Embryonic facial prominence (tissue), 1 donor: ENCODE results near the gene ABCC5.

Experiments
- DNase-seq: peaks from one replicate; pipeline ENCODE4 v3.0.0-alpha.2; 2016; ENCODE audit errors: extremely low spot score

The ABCC5 gene

GRCh38 chr3:183975981-183976662 lies 41.6 kb downstream of the ABCC5 start:
- DNase-seq: no peak

- no peak for DNase-seq
These were observed 48.9 kb downstream of the ABCC5 start for GRCh38 chr3:183968666-183969245.

- no peak for DNase-seq
These were observed 50.0 kb downstream of the ABCC5 start for GRCh38 chr3:183967693-183968092.

- DNase-seq: no peak
These were observed 51.3 kb downstream of the ABCC5 start for GRCh38 chr3:183966361-183966791.

GRCh38 chr3:183962807-183963206 lies 54.9 kb downstream of the ABCC5 start:
- no peak for DNase-seq

GRCh38 chr3:183959214-183959613 lies 58.5 kb downstream of the ABCC5 start:
- DNase-seq: no peak

GRCh38 chr3:183958775-183959174 lies 58.9 kb downstream of the ABCC5 start:
- no peak for DNase-seq

GRCh38 chr3:183958226-183958625 lies 59.5 kb downstream of the ABCC5 start:
- DNase-seq: no peak

GRCh38 chr3:183954875-183955274 lies 62.8 kb downstream of the ABCC5 start:
- no peak for DNase-seq

- no peak for DNase-seq
These were observed 64.1 kb downstream of the ABCC5 start for GRCh38 chr3:183953471-183954070.

- no peak for DNase-seq
These were observed 66.2 kb downstream of the ABCC5 start for GRCh38 chr3:183951459-183951858.

GRCh38 chr3:183949690-183950089 lies 68.0 kb downstream of the ABCC5 start:
- DNase-seq: no peak

GRCh38 chr3:183946037-183946436 lies 71.6 kb downstream of the ABCC5 start:
- DNase-seq: no peak

- DNase-seq: no peak
These were observed 72.9 kb downstream of the ABCC5 start for GRCh38 chr3:183944775-183945174.

GRCh38 chr3:183943739-183944138 lies 73.9 kb downstream of the ABCC5 start:
- no peak for DNase-seq

GRCh38 chr3:183941216-183941615 lies 76.5 kb downstream of the ABCC5 start:
- no peak for DNase-seq

- DNase-seq: no peak
These were observed 79.9 kb downstream of the ABCC5 start for GRCh38 chr3:183937601-183938286.

GRCh38 chr3:183933160-183933559 lies 84.5 kb downstream of the ABCC5 start:
- no peak for DNase-seq

- no peak for DNase-seq
These were observed 85.8 kb downstream of the ABCC5 start for GRCh38 chr3:183931881-183932280.

GRCh38 chr3:183930086-183930485 lies 87.6 kb downstream of the ABCC5 start:
- DNase-seq: no peak

GRCh38 chr3:183927059-183927458 lies 90.6 kb downstream of the ABCC5 start:
- no peak for DNase-seq

- DNase-seq: no peak
These were observed 92.7 kb downstream of the ABCC5 start for GRCh38 chr3:183924956-183925355.

- no peak for DNase-seq
These were observed 93.1 kb downstream of the ABCC5 start for GRCh38 chr3:183924543-183924942.
